HepG2 (cell line): ENCODE results near the gene DDX1. TPM values are rescaled to one million over a fixed set of nuclear protein-coding genes. Genes with fewer than 3 reads are reported as not detected.
A peak's percentile ranks its signal among the peaks of the same experiment; 100 is the strongest.

ENCODE experiments used
- ARID5B ChIP-seq: IDR thresholded peaks from 2 replicates; pipeline ENCODE4 v1.4.0; 2020; ENCODE audit warnings: mild to moderate bottlenecking, missing genetic modification reagents
- DMTF1 ChIP-seq: sonication (generic); formaldehyde crosslinking; IDR thresholded peaks from 2 replicates; pipeline ENCODE4 v1.4.0; 2020; ENCODE audit warnings: mild to moderate bottlenecking, missing genetic modification reagents
- MIER3 ChIP-seq: IDR thresholded peaks from 2 replicates; pipeline ENCODE4 v1.6.1; 2016; ENCODE audit warnings: missing compliant biosample characterization, borderline replicate concordance
- MXD3 ChIP-seq: IDR thresholded peaks from 2 replicates; pipeline ENCODE4 v1.6.1; 2016; ENCODE audit warnings: mild to moderate bottlenecking, missing biosample characterization, missing genetic modification reagents
- RBM22 ChIP-seq: fragments of 200-400 bp; formaldehyde crosslinking; optimal IDR thresholded peaks from 2 replicates; pipeline ENCODE3; 2017; ENCODE audit warnings: mild to moderate bottlenecking, low read length, moderate library complexity
- ZKSCAN5 ChIP-seq: sonication (generic); formaldehyde crosslinking; IDR thresholded peaks from 2 replicates; pipeline ENCODE4 v1.5.1; 2020; ENCODE audit warnings: mild to moderate bottlenecking, missing genetic modification reagents
- ZNF276 ChIP-seq: sonication (generic); formaldehyde crosslinking; IDR thresholded peaks from 2 replicates; pipeline ENCODE4 v1.4.0; 2020; ENCODE audit warnings: mild to moderate bottlenecking, low read depth, missing genetic modification reagents
- ZNF672 ChIP-seq: sonication (generic); formaldehyde crosslinking; IDR thresholded peaks from 2 replicates; pipeline ENCODE4 v1.8.1; 2022; ENCODE audit warnings: missing genetic modification reagents
- ZNF678 ChIP-seq: sonication (generic); formaldehyde crosslinking; IDR thresholded peaks from 2 replicates; pipeline ENCODE4 v1.4.0; 2020; ENCODE audit warnings: mild to moderate bottlenecking, missing genetic modification reagents
- ZNF768 ChIP-seq: sonication (generic); formaldehyde crosslinking; IDR thresholded peaks from 2 replicates; pipeline ENCODE4 v1.4.0; 2020; ENCODE audit warnings: missing genetic modification reagents
- ZSCAN20 ChIP-seq: sonication (generic); formaldehyde crosslinking; IDR thresholded peaks from 2 replicates; pipeline ENCODE4 v1.4.0; 2020; ENCODE audit warnings: missing genetic modification reagents, mild to moderate bottlenecking, borderline replicate concordance
- polyA plus RNA-seq, 8 experiments: library from polyadenylated mRNA; depleted of rRNA in 3 of 8; stranded (reverse) in 7 of 8; unstranded in 1 of 8; fragments of >200 nt; fragmentation: Illumina TruSeq in 4 of 8; extraction: Trizol in 4 of 8; gene quantifications; 2 replicates each; pipeline versions ENCODE4 v1.2.1 to v1.2.3, GENCODE V29; 2011 to 2016; ENCODE audit warnings: low read depth in 4 of 8, missing spikeins in 1 of 8, mixed read lengths in 1 of 8; ENCODE audit not compliant: insufficient read depth in 1 of 8
- total RNA-seq, 5 experiments: library from RNA; depleted of rRNA; stranded (reverse); fragments of >200 nt; fragmentation: Illumina TruSeq; extraction: Trizol; gene quantifications; 2 replicates each; pipeline ENCODE4 v1.2.3, GENCODE V29; 2016; ENCODE audit warnings: low read depth in 1 of 5
- TF ChIP-seq, protein P1 (sequence below): sonication (generic); formaldehyde crosslinking; IDR thresholded peaks from 2 replicates; pipeline ENCODE4 v1.5.0; 2020; ENCODE audit warnings: mild to moderate bottlenecking, missing genetic modification reagents, borderline replicate concordance

Gene DDX1
- total and polyA plus RNA-seq, 2 of the 13 experiments (the other 11 are each of a cell fraction or from before 2014, with no cell fraction given): 81.6 to 130 TPM

DNA sequence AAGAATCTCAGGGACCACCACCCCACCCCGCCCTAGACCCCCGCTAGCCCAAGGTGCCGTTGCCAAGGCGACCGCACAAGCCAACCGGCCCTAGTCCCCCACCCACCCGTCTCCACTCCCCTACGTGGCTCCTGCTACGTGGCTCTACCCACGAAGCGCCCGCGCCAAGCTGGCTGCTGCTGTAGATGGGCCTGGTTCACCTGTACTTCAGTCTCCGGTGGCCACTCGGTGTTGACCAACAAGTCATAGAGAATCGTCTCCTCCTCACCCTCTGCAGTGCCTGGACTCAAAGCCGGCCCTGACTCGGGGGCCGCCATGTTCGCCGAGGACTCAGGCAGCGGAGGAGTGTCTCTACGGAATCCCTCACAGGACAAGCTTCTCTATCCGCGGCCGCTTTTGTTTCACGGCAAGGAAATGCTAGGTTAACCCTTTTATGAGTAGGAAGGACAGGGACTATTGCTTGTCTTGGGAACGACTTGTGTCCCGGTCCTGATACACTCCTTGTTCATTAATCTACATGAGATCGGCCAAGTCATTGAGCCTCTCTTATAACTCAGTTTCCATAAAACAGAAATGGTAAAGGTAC is 30.6 kb upstream of the DDX1 start, which contains the start of gene NBAS (continued):
- no peak for TF ChIP-seq DMTF1 (CRISPR knock-in tag)
- peak; percentile 31 for TF ChIP-seq ZNF768 (CRISPR knock-in tag)
- TF ChIP-seq MIER3 (CRISPR knock-in tag): peak; percentile 85; the same call in 1 of the 2 replicates
- TF ChIP-seq ZNF672 (CRISPR knock-in tag): no peak
- TF ChIP-seq, protein P1, sequence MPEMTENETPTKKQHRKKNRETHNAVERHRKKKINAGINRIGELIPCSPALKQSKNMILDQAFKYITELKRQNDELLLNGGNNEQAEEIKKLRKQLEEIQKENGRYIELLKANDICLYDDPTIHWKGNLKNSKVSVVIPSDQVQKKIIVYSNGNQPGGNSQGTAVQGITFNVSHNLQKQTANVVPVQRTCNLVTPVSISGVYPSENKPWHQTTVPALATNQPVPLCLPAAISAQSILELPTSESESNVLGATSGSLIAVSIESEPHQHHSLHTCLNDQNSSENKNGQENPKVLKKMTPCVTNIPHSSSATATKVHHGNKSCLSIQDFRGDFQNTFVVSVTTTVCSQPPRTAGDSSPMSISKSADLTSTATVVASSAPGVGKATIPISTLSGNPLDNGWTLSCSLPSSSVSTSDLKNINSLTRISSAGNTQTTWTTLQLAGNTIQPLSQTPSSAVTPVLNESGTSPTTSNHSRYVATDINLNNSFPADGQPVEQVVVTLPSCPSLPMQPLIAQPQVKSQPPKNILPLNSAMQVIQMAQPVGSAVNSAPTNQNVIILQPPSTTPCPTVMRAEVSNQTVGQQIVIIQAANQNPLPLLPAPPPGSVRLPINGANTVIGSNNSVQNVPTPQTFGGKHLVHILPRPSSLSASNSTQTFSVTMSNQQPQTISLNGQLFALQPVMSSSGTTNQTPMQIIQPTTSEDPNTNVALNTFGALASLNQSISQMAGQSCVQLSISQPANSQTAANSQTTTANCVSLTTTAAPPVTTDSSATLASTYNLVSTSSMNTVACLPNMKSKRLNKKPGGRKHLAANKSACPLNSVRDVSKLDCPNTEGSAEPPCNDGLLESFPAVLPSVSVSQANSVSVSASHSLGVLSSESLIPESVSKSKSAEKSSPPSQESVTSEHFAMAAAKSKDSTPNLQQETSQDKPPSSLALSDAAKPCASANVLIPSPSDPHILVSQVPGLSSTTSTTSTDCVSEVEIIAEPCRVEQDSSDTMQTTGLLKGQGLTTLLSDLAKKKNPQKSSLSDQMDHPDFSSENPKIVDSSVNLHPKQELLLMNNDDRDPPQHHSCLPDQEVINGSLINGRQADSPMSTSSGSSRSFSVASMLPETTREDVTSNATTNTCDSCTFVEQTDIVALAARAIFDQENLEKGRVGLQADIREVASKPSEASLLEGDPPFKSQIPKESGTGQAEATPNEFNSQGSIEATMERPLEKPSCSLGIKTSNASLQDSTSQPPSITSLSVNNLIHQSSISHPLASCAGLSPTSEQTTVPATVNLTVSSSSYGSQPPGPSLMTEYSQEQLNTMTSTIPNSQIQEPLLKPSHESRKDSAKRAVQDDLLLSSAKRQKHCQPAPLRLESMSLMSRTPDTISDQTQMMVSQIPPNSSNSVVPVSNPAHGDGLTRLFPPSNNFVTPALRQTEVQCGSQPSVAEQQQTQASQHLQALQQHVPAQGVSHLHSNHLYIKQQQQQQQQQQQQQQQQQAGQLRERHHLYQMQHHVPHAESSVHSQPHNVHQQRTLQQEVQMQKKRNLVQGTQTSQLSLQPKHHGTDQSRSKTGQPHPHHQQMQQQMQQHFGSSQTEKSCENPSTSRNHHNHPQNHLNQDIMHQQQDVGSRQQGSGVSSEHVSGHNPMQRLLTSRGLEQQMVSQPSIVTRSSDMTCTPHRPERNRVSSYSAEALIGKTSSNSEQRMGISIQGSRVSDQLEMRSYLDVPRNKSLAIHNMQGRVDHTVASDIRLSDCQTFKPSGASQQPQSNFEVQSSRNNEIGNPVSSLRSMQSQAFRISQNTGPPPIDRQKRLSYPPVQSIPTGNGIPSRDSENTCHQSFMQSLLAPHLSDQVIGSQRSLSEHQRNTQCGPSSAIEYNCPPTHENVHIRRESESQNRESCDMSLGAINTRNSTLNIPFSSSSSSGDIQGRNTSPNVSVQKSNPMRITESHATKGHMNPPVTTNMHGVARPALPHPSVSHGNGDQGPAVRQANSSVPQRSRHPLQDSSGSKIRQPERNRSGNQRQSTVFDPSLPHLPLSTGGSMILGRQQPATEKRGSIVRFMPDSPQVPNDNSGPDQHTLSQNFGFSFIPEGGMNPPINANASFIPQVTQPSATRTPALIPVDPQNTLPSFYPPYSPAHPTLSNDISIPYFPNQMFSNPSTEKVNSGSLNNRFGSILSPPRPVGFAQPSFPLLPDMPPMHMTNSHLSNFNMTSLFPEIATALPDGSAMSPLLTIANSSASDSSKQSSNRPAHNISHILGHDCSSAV: no peak
- TF ChIP-seq ZSCAN20 (CRISPR knock-in tag): no peak
- TF ChIP-seq ZNF678 (CRISPR knock-in tag): peak; percentile 80
- TF ChIP-seq RBM22: no peak
- 0 out of 2 replicates have a peak, but pooled peaks have one; percentile 69 for TF ChIP-seq ZNF276 (CRISPR knock-in tag)
- TF ChIP-seq MXD3 (CRISPR knock-in tag): no peak
- no peak for TF ChIP-seq ZKSCAN5
- peak; percentile 80 for TF ChIP-seq ARID5B
